GM10266 (cell line): Measurements from ENCODE around the gene PKD1L1.

Source experiments
- DNase-seq: peaks from one replicate; pipeline ENCODE4 v3.0.0; 2012; ENCODE audit errors: extremely low spot score
- TF ChIP-seq, protein P1 (sequence below): IDR thresholded peaks from 2 replicates; pipeline ENCODE4 v1.5.1; 2012; ENCODE audit warnings: mild to moderate bottlenecking, low read depth; ENCODE audit not compliant: control insufficient read depth, insufficient read depth; ENCODE audit errors: missing control alignments

PKD1L1 gene

DNA sequence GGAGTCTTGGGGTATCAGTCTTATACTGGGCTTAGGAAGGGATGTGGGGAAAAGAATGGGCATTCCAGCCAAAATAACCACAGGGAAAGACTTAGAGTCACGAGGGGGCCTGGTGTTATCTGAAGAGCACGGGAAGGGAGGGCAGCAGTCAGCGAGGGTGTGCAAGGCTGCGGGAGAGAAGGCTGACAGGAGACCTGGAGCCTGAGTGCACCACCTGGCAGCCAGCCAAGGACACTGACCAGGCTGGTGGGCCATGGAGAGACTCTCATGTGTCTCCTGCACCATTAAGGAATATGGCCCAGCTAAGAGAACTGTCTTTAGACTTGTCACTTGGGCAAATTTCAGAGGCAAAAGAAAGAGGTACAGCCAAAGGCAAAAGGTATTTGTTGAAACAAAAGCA is 69.6 kb downstream of the PKD1L1 start:
- TF ChIP-seq, protein P1, sequence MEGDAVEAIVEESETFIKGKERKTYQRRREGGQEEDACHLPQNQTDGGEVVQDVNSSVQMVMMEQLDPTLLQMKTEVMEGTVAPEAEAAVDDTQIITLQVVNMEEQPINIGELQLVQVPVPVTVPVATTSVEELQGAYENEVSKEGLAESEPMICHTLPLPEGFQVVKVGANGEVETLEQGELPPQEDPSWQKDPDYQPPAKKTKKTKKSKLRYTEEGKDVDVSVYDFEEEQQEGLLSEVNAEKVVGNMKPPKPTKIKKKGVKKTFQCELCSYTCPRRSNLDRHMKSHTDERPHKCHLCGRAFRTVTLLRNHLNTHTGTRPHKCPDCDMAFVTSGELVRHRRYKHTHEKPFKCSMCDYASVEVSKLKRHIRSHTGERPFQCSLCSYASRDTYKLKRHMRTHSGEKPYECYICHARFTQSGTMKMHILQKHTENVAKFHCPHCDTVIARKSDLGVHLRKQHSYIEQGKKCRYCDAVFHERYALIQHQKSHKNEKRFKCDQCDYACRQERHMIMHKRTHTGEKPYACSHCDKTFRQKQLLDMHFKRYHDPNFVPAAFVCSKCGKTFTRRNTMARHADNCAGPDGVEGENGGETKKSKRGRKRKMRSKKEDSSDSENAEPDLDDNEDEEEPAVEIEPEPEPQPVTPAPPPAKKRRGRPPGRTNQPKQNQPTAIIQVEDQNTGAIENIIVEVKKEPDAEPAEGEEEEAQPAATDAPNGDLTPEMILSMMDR = no peak
- no peak for DNase-seq

DNA sequence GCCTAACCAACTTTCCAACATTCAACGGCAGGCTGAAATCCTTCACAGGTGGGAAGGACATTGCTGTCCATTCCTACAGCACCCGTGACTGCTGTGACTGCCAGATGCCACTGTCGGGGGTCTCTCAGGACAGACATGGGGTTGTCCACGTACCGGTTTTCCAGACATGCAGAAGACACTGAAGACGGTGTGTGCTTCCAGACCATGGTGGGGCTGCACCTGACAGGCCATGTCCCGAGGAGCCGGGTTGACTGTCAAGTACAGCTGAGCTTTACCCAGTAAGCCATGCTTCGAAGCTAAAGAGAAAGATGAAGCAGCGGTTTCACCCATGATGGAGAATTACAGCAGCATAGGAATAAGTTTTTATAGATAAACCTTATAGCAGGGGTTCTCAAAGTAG is 70.9 kb downstream of the PKD1L1 start:
- DNase-seq = no peak
- TF ChIP-seq, protein P1 = no peak

DNA sequence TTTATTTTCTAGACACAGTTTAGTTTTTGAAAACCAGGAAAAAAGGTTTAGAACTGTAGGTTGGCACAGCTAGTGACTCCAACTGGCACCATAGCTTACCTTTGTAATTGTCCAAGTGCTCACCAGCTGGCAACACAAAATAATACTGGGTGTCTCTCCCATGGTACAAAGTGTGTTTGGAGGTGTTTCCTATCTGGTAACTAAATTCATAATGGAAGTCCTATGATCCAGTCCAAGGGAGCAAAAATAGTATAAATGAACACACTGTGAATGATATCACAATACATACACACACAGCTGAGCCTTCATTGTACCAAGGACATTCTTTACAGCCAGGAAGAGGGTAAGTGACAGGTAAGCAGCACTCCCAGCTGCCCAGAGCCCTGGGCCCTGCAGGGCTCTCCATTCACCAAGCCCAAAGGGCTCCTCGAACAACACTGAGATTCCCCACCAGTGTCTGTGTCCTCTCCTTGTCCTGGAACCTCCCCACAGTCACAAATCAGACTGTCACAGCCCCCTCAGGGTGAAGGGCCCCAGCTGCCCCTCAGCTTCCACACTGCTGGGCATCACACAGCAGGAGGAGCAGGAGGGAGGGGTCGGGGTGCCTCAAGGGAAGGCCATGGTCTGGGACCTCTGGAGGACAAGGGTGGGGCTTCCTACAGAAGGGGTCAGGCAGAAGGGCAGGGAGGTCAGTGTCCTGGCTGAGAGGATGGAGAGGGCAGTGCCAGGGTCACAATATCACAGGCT is 72.1 kb downstream of the PKD1L1 start:
- TF ChIP-seq, protein P1 = no peak
- DNase-seq = no peak

DNA sequence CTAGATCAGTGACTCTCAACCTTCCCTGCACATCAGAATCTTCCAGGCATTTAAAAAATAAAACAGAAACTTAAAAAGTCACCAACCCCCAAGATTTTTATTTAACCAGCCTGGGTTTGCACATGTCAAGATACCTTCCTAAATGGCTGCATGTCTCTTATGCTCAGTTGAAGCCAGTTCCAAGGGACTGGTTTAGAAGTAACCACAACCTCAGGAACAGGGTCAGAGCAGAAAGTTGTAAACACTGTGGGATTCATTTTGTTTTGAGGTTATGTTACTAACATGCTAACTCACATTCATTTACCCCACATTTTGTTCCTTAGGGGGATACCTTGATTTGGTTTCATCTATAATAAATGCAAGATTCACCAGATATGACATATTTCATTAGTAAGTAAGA is 72.9 kb downstream of the PKD1L1 start:
- DNase-seq = no peak
- TF ChIP-seq, protein P1 = no peak

DNA sequence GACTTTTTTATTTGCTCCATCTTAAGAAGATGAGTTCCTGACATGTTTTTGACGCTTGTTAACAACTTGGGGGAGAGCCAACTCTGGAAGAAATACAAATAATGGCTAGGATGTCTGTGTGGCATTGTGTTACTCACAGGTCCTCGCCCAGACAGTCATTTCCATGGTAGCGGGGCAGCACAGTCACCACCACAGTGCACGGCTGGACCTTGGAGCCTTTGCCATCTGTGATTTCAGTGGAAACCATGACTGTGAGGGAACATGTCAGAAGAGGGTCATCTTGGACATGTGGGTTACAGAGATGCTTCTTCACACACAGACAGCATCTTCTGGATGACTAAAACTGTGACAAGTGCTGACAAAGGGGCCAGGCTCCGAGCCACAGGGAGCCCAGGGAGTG is 74.5 kb downstream of the PKD1L1 start:
- DNase-seq = no peak
- TF ChIP-seq, protein P1 = no peak

DNA sequence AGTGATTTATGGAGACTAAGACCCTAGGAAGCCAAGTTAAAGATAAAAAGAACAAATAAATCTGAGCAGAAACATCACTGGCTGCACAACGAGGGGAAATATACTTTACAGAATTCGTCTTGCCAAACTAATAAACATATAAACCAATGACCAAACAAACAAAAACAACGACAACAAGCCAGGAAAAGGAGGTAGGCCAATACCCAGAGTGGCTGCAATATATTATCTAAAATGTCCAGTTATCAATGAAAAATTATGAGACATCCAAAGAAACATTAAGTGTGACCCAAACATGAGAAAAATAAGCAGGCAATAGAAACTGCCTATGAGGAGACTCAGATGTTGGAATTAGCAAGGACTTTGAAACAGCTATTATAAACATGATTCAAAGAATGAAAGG is 81.0 kb downstream of the PKD1L1 start:
- no peak for DNase-seq
- TF ChIP-seq, protein P1 = no peak

DNA sequence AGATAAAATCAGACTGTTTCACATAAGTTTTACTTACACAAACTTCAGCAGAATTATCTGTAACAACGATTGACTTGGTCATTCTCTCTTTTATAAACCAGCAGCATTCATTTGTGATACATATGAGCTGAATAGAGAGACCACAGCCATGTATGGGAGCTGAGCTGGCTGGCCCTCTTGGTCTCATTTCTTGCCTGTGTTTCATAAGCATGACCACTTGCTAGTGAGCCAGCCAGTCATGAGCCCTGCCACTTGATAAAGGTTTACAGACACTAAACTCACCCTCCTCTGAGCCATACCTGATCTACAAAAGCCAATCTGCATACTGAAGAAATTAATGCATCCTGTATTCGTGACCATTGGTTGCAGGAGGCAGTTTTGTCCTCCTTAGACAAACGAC is 82.1 kb downstream of the PKD1L1 start:
- TF ChIP-seq, protein P1 = no peak
- no peak for DNase-seq
